Liver (tissue), 9 donors: ENCODE results near the gene RPS6KA1. TPM values are rescaled to one million over a fixed set of nuclear protein-coding genes. Genes with fewer than 3 reads are reported as not detected.
A peak's percentile ranks its signal among the peaks of the same experiment; 100 is the strongest.

Experiments used
- DNase-seq: peaks from one replicate; pipeline ENCODE4 v3.0.0-alpha.2; 2017; ENCODE audit warnings: low spot score
- H3K27ac ChIP-seq, 2 donors: one replicate each; pipeline ENCODE4 v1.7.0; 2013; ENCODE audit warnings: inconsistent platforms in 2 of 2, low read length in 2 of 2, control low read depth in 1 of 2, low read depth in 1 of 2, mild to moderate bottlenecking in 1 of 2
- H3K27me3 ChIP-seq, 4 donors: one replicate each; pipeline versions ENCODE4 v1.6.1 to v1.7.0; 2013; ENCODE audit warnings: low read length in 3 of 4, inconsistent platforms in 1 of 4, mild to moderate bottlenecking in 1 of 4, moderate library complexity in 1 of 4; ENCODE audit not compliant: control insufficient read depth in 4 of 4, insufficient read depth in 4 of 4
- H3K36me3 ChIP-seq, 4 donors: one replicate each; pipeline versions ENCODE4 v1.6.1 to v1.7.0; 2013; ENCODE audit warnings: low read length in 3 of 4, mild to moderate bottlenecking in 3 of 4, low read depth in 1 of 4, moderate library complexity in 1 of 4; ENCODE audit not compliant: control insufficient read depth in 4 of 4, insufficient read depth in 3 of 4
- H3K4me1 ChIP-seq, 4 donors: one replicate each; pipeline versions ENCODE4 v1.6.1 to v1.7.0; 2013; ENCODE audit warnings: low read length in 3 of 4, mild to moderate bottlenecking in 3 of 4, moderate library complexity in 1 of 4; ENCODE audit not compliant: control insufficient read depth in 4 of 4, insufficient read depth in 4 of 4
- H3K4me3 ChIP-seq, 3 donors: one replicate each; pipeline versions ENCODE4 v1.6.1 to v1.7.0; 2013; ENCODE audit warnings: low read length in 3 of 3, control low read depth in 1 of 3, low read depth in 1 of 3, mild to moderate bottlenecking in 1 of 3
- H3K9ac ChIP-seq, 2 donors: one replicate each; pipeline ENCODE4 v1.7.0; 2013; ENCODE audit warnings: low read length in 2 of 2, mild to moderate bottlenecking in 2 of 2, moderate library complexity in 2 of 2, control low read depth in 1 of 2, low read depth in 1 of 2
- H3K9me3 ChIP-seq, 4 donors: one replicate each; pipeline versions ENCODE4 v1.6.1 to v1.7.0; 2013; ENCODE audit warnings: low read length in 3 of 4; ENCODE audit not compliant: control insufficient read depth in 4 of 4
- ATF3 ChIP-seq: IDR thresholded peaks from 2 replicates; pipeline ENCODE4 v1.6.1; 2016; ENCODE audit warnings: antibody characterized with exemption
- CTCF ChIP-seq: fragments of 150-350 bp; IDR thresholded peaks from 2 replicates; pipeline ENCODE4 v1.5.1; 2017; ENCODE audit warnings: improper control_type of control experiment, low read depth, low read length; ENCODE audit not compliant: missing input control
- EGR1 ChIP-seq, 2 donors: IDR thresholded peaks; 2 replicates each; pipeline ENCODE4 v1.6.1; 2016 to 2018; ENCODE audit warnings: antibody characterized with exemption in 2 of 2, low read depth in 2 of 2
- GABPA ChIP-seq, 2 donors: IDR thresholded peaks in 1 of 2; conservative IDR thresholded peaks in 1 of 2; 2 replicates each; pipeline ENCODE4 v1.6.1; 2016; ENCODE audit warnings: antibody characterized with exemption in 2 of 2, mild to moderate bottlenecking in 1 of 2, moderate library complexity in 1 of 2
- MAX ChIP-seq: IDR thresholded peaks from 2 replicates; pipeline ENCODE4 v1.6.1; 2016; ENCODE audit warnings: antibody characterized with exemption
- NR2F2 ChIP-seq: IDR thresholded peaks from 2 replicates; pipeline ENCODE4 v1.6.1; 2016; ENCODE audit warnings: antibody characterized with exemption
- RAD21 ChIP-seq, 2 donors: IDR thresholded peaks; 2 replicates each; pipeline ENCODE4 v1.6.1; 2016; ENCODE audit warnings: antibody characterized with exemption in 2 of 2, mild to moderate bottlenecking in 2 of 2
- REST ChIP-seq: IDR thresholded peaks from 2 replicates; pipeline ENCODE4 v1.6.1; 2016; ENCODE audit warnings: antibody characterized with exemption, mild to moderate bottlenecking
- RXRA ChIP-seq, 2 donors: IDR thresholded peaks; 2 replicates each; pipeline ENCODE4 v1.6.1; 2017 to 2018; ENCODE audit warnings: antibody characterized with exemption in 2 of 2, mild to moderate bottlenecking in 1 of 2
- SP1 ChIP-seq: IDR thresholded peaks from 2 replicates; pipeline ENCODE4 v1.6.1; 2018; ENCODE audit warnings: antibody characterized with exemption, mild to moderate bottlenecking
- TAF1 ChIP-seq: conservative IDR thresholded peaks from 2 replicates; pipeline ENCODE4 v1.6.1; 2016; ENCODE audit warnings: antibody characterized with exemption, mild to moderate bottlenecking
- YY1 ChIP-seq: IDR thresholded peaks from 2 replicates; pipeline ENCODE4 v1.6.1; 2016; ENCODE audit warnings: antibody characterized with exemption, mild to moderate bottlenecking
- WGBS: extraction: QIAGEN DNeasy Blood & Tissue Kit; methylation state at CpG from one replicate; pipeline ENCODE4 v1.1.7; 2013; 5-methylcytosine and 5-hydroxymethylcytosine counted together
- polyA plus RNA-seq, 2 donors: library from polyadenylated mRNA; stranded (reverse) in 1 of 2; unstranded in 1 of 2; fragments of 200-250 nt in 1 of 2; fragments of >200 nt in 1 of 2; fragmentation: Nextera tagmentation in 1 of 2; extraction: Ambion mirVana in 1 of 2; gene quantifications; one replicate each; pipeline versions ENCODE4 v1.2.1 to v1.2.3, GENCODE V29; 2013 to 2015
- total RNA-seq, 2 donors: library from RNA; depleted of rRNA; stranded (reverse); fragments of >200 nt; gene quantifications; one replicate each; pipeline ENCODE4 v1.2.3, GENCODE V29; 2014
- donor health status: healthy.
- donor health status: healthy.
- donor health status: healthy.
- donor health status: healthy.
- donor health status: healthy.

RPS6KA1 gene
- total and polyA plus RNA-seq, 4 donors = 4.0 to 26.8 (median 7.4) TPM

- TF ChIP-seq RXRA (IDR thresholded peaks at IDR 0.05) = peak; percentile 37 to 47
- TF ChIP-seq RAD21 (IDR thresholded peaks at IDR 0.05) = no peak
- no peak for DNase-seq
- no peak overlapping the region for H3K9ac ChIP-seq
- H3K4me3 ChIP-seq = no peak overlapping the region
- 55% methylated on average over 6 of the region's 6 CpGs for WGBS
- no peaks in the 10 kb centered on the region for H3K9me3 ChIP-seq
- no peaks in the 10 kb centered on the region for H3K27me3 ChIP-seq
- H3K27ac ChIP-seq = no peak overlapping the region
- no peaks in the 10 kb centered on the region for H3K36me3 ChIP-seq
- no peaks in the 10 kb centered on the region for H3K4me1 ChIP-seq
Measured at GRCh38 chr1:26574719-26575251, 45.2 kb downstream of the RPS6KA1 start.

- no peaks in the 10 kb centered on the region for H3K4me1 ChIP-seq
- no peaks in the 10 kb centered on the region for H3K27me3 ChIP-seq
- H3K27ac ChIP-seq = no peak overlapping the region
- no peaks in the 10 kb centered on the region for H3K36me3 ChIP-seq
- TF ChIP-seq EGR1 (IDR thresholded peaks at IDR 0.05; ENCODE audit: low read depth in 2 of 2) (no peak), NR2F2 (no peak), REST (no peak), MAX (no peak), RAD21 (IDR thresholded peaks at IDR 0.05) (no peak), ATF3 (no peak), CTCF (no peak)
- H3K9me3 ChIP-seq = no peaks in the 10 kb centered on the region
- no peak overlapping the region for H3K9ac ChIP-seq
- H3K4me3 ChIP-seq = no peak overlapping the region
- 87% methylated on average over 3 of the region's 3 CpGs for WGBS
- DNase-seq = no peak
Measured at GRCh38 chr1:26575348-26575747, 45.8 kb downstream of the RPS6KA1 start.

- H3K27me3 ChIP-seq = no peaks in the 10 kb centered on the region
- no peak overlapping the region for H3K4me3 ChIP-seq
- no peaks in the 10 kb centered on the region for H3K36me3 ChIP-seq
- no peak overlapping the region for H3K9ac ChIP-seq
- DNase-seq = no peak
- H3K4me1 ChIP-seq = no peaks in the 10 kb centered on the region
- H3K27ac ChIP-seq = no peak overlapping the region
- no peaks in the 10 kb centered on the region for H3K9me3 ChIP-seq
- 82% methylated on average over 4 of the region's 4 CpGs for WGBS
- no peak for TF ChIP-seq MAX
- TF ChIP-seq SP1 = no peak
- TF ChIP-seq RXRA (IDR thresholded peaks at IDR 0.05) = no peak
- no peak for TF ChIP-seq CTCF
- TF ChIP-seq GABPA (IDR thresholded peaks at IDR 0.05 in 1 of 2, conservative IDR thresholded peaks at IDR 0.05 in 1 of 2) = no peak
- TF ChIP-seq TAF1 = no peak
- no peak for TF ChIP-seq REST
- TF ChIP-seq NR2F2 = no peak
- TF ChIP-seq YY1 = no peak
- TF ChIP-seq EGR1 (IDR thresholded peaks at IDR 0.05; ENCODE audit: low read depth in 2 of 2) = no peak
Measured at GRCh38 chr1:26578167-26578566, 48.6 kb downstream of the RPS6KA1 start.
